ENCODE data around the gene SLC36A2. TPM values are rescaled to one million over a fixed set of nuclear protein-coding genes. Genes with fewer than 3 reads are reported as not detected.

SLC36A2 gene
- total RNA-seq, 1 experiment from 2014 or later = not detected

- no peaks in the 10 kb centered on the region for H3K9me3 ChIP-seq (ENCODE audit: control insufficient read depth, insufficient read depth, low read depth, low read length)
- peaks cover 5% of the 10 kb centered on the region; the same call in 1 of the 2 replicates for H3K27me3 ChIP-seq (ENCODE audit: control insufficient read depth, insufficient read depth, low read length)
- no peak for ATAC-seq
- intact Hi-C loops (cut with micrococcal nuclease; ENCODE audit: unreplicated experiment) (no loop called here), in situ Hi-C loops (cut with HindIII; ENCODE audit: low pct_unique_long_range_greater_than_20kb, low sequenced_read_pairs) (no loop called here)
- no TSS peak for BruUV-seq (replicated peaks)
- TF ChIP-seq REST (IDR thresholded peaks at IDR 0.05; ENCODE audit: insufficient read depth in 1 of 2, low read depth in 2 of 2, low read length in 1 of 2) (no peak), TCF7L2 (IDR thresholded peaks at IDR 0.05; ENCODE audit: low read depth, low read length) (no peak), SIN3A (IDR thresholded peaks at IDR 0.05; ENCODE audit: borderline replicate concordance, insufficient read depth, low read depth, low read length) (no peak), POLR2AphosphoS5 (IDR thresholded peaks at IDR 0.05; ENCODE audit: low read depth, low read length) (no peak)
- TF ChIP-seq, protein P1, sequence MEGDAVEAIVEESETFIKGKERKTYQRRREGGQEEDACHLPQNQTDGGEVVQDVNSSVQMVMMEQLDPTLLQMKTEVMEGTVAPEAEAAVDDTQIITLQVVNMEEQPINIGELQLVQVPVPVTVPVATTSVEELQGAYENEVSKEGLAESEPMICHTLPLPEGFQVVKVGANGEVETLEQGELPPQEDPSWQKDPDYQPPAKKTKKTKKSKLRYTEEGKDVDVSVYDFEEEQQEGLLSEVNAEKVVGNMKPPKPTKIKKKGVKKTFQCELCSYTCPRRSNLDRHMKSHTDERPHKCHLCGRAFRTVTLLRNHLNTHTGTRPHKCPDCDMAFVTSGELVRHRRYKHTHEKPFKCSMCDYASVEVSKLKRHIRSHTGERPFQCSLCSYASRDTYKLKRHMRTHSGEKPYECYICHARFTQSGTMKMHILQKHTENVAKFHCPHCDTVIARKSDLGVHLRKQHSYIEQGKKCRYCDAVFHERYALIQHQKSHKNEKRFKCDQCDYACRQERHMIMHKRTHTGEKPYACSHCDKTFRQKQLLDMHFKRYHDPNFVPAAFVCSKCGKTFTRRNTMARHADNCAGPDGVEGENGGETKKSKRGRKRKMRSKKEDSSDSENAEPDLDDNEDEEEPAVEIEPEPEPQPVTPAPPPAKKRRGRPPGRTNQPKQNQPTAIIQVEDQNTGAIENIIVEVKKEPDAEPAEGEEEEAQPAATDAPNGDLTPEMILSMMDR (IDR thresholded peaks at IDR 0.05) = no peak
- CTCF ChIA-PET = no interaction called here
- no peak for DNase-seq (ENCODE audit: low read depth, low spot score)
- no peak overlapping the region for H3K4me3 ChIP-seq (ENCODE audit: low read depth in 2 of 2, low read length in 2 of 2)
- POLR2A ChIA-PET = no interaction called here
- H3K36me3 ChIP-seq (ENCODE audit: control insufficient read depth, insufficient read depth, low read length) = no peaks in the 10 kb centered on the region
- H3K27ac ChIP-seq (ENCODE audit: low read length) = no peak overlapping the region
- H3K4me1 ChIP-seq (ENCODE audit: control insufficient read depth, insufficient read depth, low read length) = no peaks in the 10 kb centered on the region
Observed at GRCh38 chr5:151351671-151352070, 4.3 kb upstream of the SLC36A2 start.

DNA sequence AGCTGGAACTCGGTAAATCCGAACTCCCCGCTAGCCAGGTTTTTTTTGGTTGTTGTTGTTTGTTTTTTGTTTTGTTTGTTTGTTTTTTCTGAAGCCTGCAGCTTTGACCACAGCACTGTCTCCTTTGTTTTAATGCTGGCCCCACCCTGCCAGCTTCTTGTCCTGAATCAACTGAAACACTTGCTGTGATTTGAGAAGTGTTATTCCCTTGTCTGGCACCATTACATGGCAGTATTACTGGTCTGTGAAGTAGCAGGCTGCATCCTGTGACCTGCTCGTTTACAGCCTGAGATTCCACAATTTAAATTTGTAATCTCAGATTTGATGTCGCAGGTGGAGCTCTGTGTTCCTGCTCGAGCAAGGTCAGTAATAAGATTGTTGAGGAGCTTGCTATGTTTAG is 1.4 kb upstream of the SLC36A2 start:
- ChIA-PET CTCF (interaction anchor here (0.6 kb wide), 1 partner anchor 41 kb away, joined by 3 read pairs; no protein-coding TSS in a partner anchor), POLR2A (no interaction called here)
- no peak for ATAC-seq
- no peaks in the 10 kb centered on the region for H3K4me1 ChIP-seq (ENCODE audit: control insufficient read depth, insufficient read depth, low read length)
- in situ Hi-C loops (cut with HindIII; ENCODE audit: low pct_unique_long_range_greater_than_20kb, low sequenced_read_pairs) (no loop called here), intact Hi-C loops (cut with micrococcal nuclease; ENCODE audit: unreplicated experiment) (no loop called here)
- H3K27ac ChIP-seq (ENCODE audit: low read length) = no peak overlapping the region
- H3K36me3 ChIP-seq (ENCODE audit: control insufficient read depth, insufficient read depth, low read length) = no peaks in the 10 kb centered on the region
- TF ChIP-seq TCF7L2 (IDR thresholded peaks at IDR 0.05; ENCODE audit: low read depth, low read length) (no peak), POLR2AphosphoS5 (IDR thresholded peaks at IDR 0.05; ENCODE audit: low read depth, low read length) (no peak)
- peaks cover 5% of the 10 kb centered on the region for H3K27me3 ChIP-seq (ENCODE audit: control insufficient read depth, insufficient read depth, low read length)
- no peak overlapping the region for H3K4me3 ChIP-seq (ENCODE audit: low read depth in 2 of 2, low read length in 2 of 2)
- BruUV-seq (replicated peaks) = no TSS peak
- no peaks in the 10 kb centered on the region for H3K9me3 ChIP-seq (ENCODE audit: control insufficient read depth, insufficient read depth, low read depth, low read length)
- DNase-seq (ENCODE audit: low read depth, low spot score) = no peak

- Histone ChIP-seq H3K27me3 (ENCODE audit: control insufficient read depth, insufficient read depth, low read length) (peaks cover 11% of the 10 kb centered on the region), H3K4me1 (ENCODE audit: control insufficient read depth, insufficient read depth, low read length) (no peaks in the 10 kb centered on the region), H3K9me3 (ENCODE audit: control insufficient read depth, insufficient read depth, low read depth, low read length) (no peaks in the 10 kb centered on the region), H3K36me3 (ENCODE audit: control insufficient read depth, insufficient read depth, low read length) (no peaks in the 10 kb centered on the region), H3K4me3 (ENCODE audit: low read depth in 2 of 2, low read length in 2 of 2) (no peak overlapping the region), H3K27ac (ENCODE audit: low read length) (no peak overlapping the region)
- no TSS peak for BruUV-seq (replicated peaks)
- CTCF ChIA-PET = no interaction called here
- no peak for TF ChIP-seq POLR2AphosphoS5 (IDR thresholded peaks at IDR 0.05; ENCODE audit: low read depth, low read length)
- no peak for TF ChIP-seq SIN3A (IDR thresholded peaks at IDR 0.05; ENCODE audit: borderline replicate concordance, insufficient read depth, low read depth, low read length)
- TF ChIP-seq REST (IDR thresholded peaks at IDR 0.05; ENCODE audit: insufficient read depth in 1 of 2, low read depth in 2 of 2, low read length in 1 of 2) = no peak
- TF ChIP-seq, protein P1 (IDR thresholded peaks at IDR 0.05) = no peak
- no peak for TF ChIP-seq TCF7L2 (IDR thresholded peaks at IDR 0.05; ENCODE audit: low read depth, low read length)
- ATAC-seq (0 out of 2 replicates have a peak, but pooled peaks have one; percentile 19), DNase-seq (ENCODE audit: low read depth, low spot score) (no peak)
- in situ Hi-C loops (cut with HindIII; ENCODE audit: low pct_unique_long_range_greater_than_20kb, low sequenced_read_pairs) = no loop called here
- intact Hi-C loops (cut with micrococcal nuclease; ENCODE audit: unreplicated experiment) = no loop called here
- POLR2A ChIA-PET = no interaction called here
Observed at GRCh38 chr5:151345808-151346478, 1.4 kb downstream of the SLC36A2 start.

All from Panc1 (cell line).